ENCODE data around the gene TUG1.

- no peak for TF ChIP-seq RAD21 (IDR thresholded peaks at IDR 0.05; ENCODE audit: low read depth)
- TF ChIP-seq FOXM1 (IDR thresholded peaks at IDR 0.05; ENCODE audit: borderline replicate concordance, low read depth): no peak
- no peak for TF ChIP-seq TAF1 (IDR thresholded peaks at IDR 0.05; ENCODE audit: low read depth)
- TF ChIP-seq CEBPB (IDR thresholded peaks at IDR 0.05): no peak
- TF ChIP-seq EP300 (IDR thresholded peaks at IDR 0.05; ENCODE audit: borderline replicate concordance): no peak
- no peak for TF ChIP-seq NFIC (IDR thresholded peaks at IDR 0.05)
- TF ChIP-seq REST (IDR thresholded peaks at IDR 0.05; ENCODE audit: low read depth): no peak
These were observed 9.4 kb downstream of the TUG1 start for GRCh38 chr22:30978304-30978962.

Data from Ishikawa (cell line).